ENCODE measurements around the gene CCDC27. TPM values are rescaled to one million over a fixed set of nuclear protein-coding genes. Genes with fewer than 3 reads are reported as not detected.

CCDC27 gene
- total RNA-seq, 1 donor from 2014 or later, result not detected

GRCh38 chr1:3811595-3811911 lies 59.3 kb downstream of the CCDC27 start:
- intact Hi-C loops (cut with micrococcal nuclease), result no loop called here
- POLR2A ChIA-PET, result no interaction called here
- CTCF ChIA-PET, result no interaction called here
- no peaks in the 10 kb centered on the region for H3K4me1 Mint-ChIP-seq
- no peak overlapping the region for H3K27ac Mint-ChIP-seq
- DNase-seq (no peak), ATAC-seq (ENCODE audit: low read depth) (no peak)
- TF ChIP-seq, protein P1, sequence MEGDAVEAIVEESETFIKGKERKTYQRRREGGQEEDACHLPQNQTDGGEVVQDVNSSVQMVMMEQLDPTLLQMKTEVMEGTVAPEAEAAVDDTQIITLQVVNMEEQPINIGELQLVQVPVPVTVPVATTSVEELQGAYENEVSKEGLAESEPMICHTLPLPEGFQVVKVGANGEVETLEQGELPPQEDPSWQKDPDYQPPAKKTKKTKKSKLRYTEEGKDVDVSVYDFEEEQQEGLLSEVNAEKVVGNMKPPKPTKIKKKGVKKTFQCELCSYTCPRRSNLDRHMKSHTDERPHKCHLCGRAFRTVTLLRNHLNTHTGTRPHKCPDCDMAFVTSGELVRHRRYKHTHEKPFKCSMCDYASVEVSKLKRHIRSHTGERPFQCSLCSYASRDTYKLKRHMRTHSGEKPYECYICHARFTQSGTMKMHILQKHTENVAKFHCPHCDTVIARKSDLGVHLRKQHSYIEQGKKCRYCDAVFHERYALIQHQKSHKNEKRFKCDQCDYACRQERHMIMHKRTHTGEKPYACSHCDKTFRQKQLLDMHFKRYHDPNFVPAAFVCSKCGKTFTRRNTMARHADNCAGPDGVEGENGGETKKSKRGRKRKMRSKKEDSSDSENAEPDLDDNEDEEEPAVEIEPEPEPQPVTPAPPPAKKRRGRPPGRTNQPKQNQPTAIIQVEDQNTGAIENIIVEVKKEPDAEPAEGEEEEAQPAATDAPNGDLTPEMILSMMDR (IDR thresholded peaks at IDR 0.05), result no peak
- H3K36me3 Mint-ChIP-seq (ENCODE audit: low read depth), result peaks cover 25% of the 10 kb centered on the region
- H3K9me3 Mint-ChIP-seq, result no peaks in the 10 kb centered on the region
- H3K4me3 Mint-ChIP-seq, result no peak overlapping the region
- peaks cover 5% of the 10 kb centered on the region for H3K27me3 Mint-ChIP-seq

- Mint-ChIP-seq H3K4me3 (no peak overlapping the region), H3K9me3 (no peaks in the 10 kb centered on the region), H3K36me3 (ENCODE audit: low read depth) (peaks cover 32% of the 10 kb centered on the region), H3K27ac (no peak overlapping the region), H3K4me1 (no peaks in the 10 kb centered on the region), H3K27me3 (peaks cover 3% of the 10 kb centered on the region)
- no peak for ATAC-seq (ENCODE audit: low read depth)
- no peak for DNase-seq
- TF ChIP-seq, protein P1 (IDR thresholded peaks at IDR 0.05), result no peak
- intact Hi-C loops (cut with micrococcal nuclease), result no loop called here
- POLR2A ChIA-PET, result interaction anchor here (0.7 kb wide), 1 partner anchor 1034 kb away, joined by 3 read pairs; no protein-coding TSS in a partner anchor
- CTCF ChIA-PET, result no interaction called here
These were observed 61.8 kb downstream of the CCDC27 start for GRCh38 chr1:3814065-3814464.

DNA sequence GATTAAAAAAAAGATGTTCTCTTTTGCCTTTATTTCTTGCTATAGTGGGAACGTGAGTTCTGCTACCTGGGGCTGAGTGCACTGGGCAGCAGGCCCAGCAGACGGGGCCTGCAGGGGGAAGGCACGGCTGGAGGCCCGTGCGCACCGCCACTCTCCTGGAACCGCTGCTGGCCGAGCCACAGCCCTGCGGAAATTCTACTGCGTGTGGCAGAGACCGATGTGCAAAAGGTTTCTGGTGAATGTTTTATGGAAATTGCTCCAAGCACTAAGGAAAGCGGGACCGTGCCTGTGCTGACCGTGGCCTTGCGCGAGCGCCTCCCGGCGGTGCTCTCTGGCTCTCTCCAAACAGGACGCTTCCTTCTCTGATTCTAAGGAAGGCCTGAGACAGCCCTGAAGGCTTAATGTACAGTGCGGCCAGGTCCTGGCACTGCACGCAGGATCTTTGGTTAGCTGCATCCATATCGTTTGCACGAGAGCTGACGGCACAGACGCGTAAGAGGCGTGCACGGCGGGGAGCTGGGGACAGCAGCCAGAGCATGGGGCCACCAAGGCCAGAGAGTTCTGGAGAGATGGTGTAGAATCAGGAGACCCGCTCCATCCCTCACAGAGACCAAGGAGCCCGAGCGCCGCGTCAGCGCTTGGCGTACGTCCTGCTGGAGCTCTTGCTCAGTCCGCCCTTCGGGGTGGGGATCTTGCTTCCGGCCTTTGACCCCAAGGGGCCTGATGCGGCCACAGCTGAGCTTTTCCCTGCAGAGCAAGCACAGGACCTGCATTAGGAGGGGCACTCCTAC lies 62.7 kb downstream of the CCDC27 start:
- H3K36me3 Mint-ChIP-seq (ENCODE audit: low read depth), result peaks cover 40% of the 10 kb centered on the region
- TF ChIP-seq, protein P1 (IDR thresholded peaks at IDR 0.05), result no peak
- ChIA-PET CTCF (no interaction called here), POLR2A (no interaction called here)
- no peak overlapping the region for H3K4me3 Mint-ChIP-seq
- H3K4me1 Mint-ChIP-seq, result no peaks in the 10 kb centered on the region
- H3K9me3 Mint-ChIP-seq, result no peaks in the 10 kb centered on the region
- ATAC-seq (ENCODE audit: low read depth) (no peak), DNase-seq (no peak)
- intact Hi-C loops (cut with micrococcal nuclease), result no loop called here
- peaks cover 3% of the 10 kb centered on the region for H3K27me3 Mint-ChIP-seq
- H3K27ac Mint-ChIP-seq, result no peak overlapping the region

- no peak overlapping the region for H3K27ac Mint-ChIP-seq
- TF ChIP-seq, protein P1 (IDR thresholded peaks at IDR 0.05), result no peak
- no peak overlapping the region for H3K4me3 Mint-ChIP-seq
- ATAC-seq (ENCODE audit: low read depth) (no peak), DNase-seq (no peak)
- H3K4me1 Mint-ChIP-seq, result no peaks in the 10 kb centered on the region
- peaks cover 55% of the 10 kb centered on the region for H3K36me3 Mint-ChIP-seq (ENCODE audit: low read depth)
- intact Hi-C loops (cut with micrococcal nuclease), result no loop called here
- no peaks in the 10 kb centered on the region for H3K9me3 Mint-ChIP-seq
- POLR2A ChIA-PET, result no interaction called here
- no peaks in the 10 kb centered on the region for H3K27me3 Mint-ChIP-seq
- CTCF ChIA-PET, result no interaction called here
These were observed 64.3 kb downstream of the CCDC27 start for GRCh38 chr1:3816331-3817137.

- TF ChIP-seq, protein P1 (IDR thresholded peaks at IDR 0.05), result no peak
- Mint-ChIP-seq H3K4me1 (no peaks in the 10 kb centered on the region), H3K27ac (no peak overlapping the region), H3K36me3 (ENCODE audit: low read depth) (peaks cover 62% of the 10 kb centered on the region), H3K4me3 (no peak overlapping the region), H3K27me3 (no peaks in the 10 kb centered on the region), H3K9me3 (no peaks in the 10 kb centered on the region)
- POLR2A ChIA-PET, result no interaction called here
- CTCF ChIA-PET, result no interaction called here
- intact Hi-C loops (cut with micrococcal nuclease), result no loop called here
- ATAC-seq (ENCODE audit: low read depth), result no peak
- DNase-seq, result no peak
These were observed 65.0 kb downstream of the CCDC27 start for GRCh38 chr1:3817138-3817740.

Measured in activated B cell treated with CpG ODN at 0.5 μM for 24 hours (primary cell).